HG03045 (cell line): Measurements from ENCODE around the gene BRINP2.

Experiments used
- ATAC-seq: cut with Tn5 transposase; IDR thresholded peaks from one replicate; pipeline ENCODE4 v1.9.1; 2021; ENCODE audit warnings: mild to moderate bottlenecking, moderate library complexity; ENCODE audit not compliant: unreplicated experiment

BRINP2 gene

DNA sequence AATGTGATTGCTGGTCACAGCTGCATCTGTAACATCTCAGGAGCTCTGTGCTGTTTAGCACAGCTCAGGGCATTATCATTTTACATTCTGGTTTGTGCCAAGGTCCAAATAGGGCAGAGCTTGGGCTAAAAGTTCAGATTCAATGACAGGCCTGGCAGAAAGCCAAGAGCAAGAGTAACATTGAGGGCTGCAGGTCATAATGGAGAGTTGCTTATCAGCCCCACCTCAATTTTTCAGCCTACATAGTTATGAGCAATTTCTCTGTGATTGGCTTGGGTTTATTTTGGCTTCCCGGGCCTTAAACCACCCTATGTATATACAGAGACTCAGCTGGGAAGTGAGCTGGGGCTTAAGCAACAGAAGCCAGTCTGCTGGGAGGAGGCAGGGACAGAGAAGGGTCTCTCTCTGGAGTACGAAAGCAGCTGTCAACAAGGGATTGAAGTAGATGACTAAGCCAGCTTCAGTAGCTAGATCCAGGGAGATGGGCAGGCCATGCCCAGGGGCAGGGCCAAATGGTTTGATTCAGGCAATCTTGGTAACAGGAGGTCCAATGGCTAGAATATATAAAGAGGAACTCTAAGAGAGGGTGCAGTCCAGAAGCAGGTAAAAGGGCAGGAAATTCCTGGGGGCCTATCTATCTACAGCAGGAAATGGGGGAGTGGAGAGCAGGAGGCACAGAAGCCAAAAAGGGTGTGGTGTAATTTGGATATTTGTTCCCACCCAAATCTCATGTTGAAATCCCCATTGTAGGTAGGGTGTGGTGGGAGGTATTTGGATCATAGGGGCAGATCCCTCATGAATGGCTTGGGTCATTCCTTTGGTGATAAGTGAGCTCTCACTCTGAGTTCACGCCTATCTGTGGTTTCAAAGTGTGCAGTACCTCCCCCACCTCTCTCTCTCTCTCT lies 49.0 kb downstream of the BRINP2 start:
- ATAC-seq, result no peak

DNA sequence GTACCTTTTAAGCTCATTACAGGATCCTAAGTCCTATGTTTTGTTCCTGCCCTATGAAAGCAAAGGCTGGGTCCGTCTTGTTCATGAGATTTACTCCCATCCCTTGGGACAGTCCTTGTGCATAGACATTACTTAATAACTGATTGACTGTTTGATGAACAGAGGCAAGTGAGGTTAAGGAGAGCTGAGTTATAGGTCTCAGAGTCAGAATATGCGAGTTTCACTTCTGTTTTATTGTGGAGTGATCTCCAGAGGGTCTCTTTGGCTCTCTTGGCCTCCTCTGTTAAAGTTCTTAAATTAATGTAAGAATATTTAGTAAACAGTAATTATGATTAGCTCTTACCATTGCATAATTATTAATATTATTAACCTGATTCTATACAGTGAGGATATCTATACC lies 52.6 kb downstream of the BRINP2 start:
- no peak for ATAC-seq

DNA sequence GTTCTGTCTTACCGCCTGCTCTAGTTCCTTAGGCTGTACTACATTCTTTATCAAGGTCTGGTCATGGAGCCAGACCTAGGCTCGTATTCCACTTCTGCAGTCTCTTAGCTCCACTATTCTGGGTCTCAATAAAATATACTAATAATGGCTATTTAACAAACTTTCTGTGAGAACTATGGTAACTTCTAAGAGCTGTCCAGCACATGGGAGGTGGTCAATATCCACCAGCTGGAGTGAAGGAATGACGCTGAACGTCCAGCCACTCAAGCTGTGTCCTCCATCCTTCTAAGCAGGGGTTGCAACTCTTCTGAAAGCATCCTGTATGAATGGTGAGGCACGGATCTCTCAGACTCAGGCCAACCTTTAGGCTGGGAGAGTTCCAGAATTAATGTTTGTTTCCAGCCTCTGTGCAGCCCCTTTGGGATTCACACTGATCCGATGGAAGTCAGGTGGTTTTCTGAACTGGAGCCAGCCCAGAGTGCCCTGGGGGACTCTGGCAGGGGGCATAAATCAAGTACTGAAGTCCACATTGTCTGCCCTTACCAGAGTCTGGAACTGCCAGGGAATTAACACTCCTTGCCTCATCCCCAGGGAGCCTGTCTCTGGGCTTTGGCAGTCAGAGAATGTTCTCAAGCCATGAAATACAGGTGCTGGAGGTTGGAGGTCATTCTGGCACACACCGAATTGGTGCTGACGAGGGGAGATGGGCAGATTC lies 57.4 kb downstream of the BRINP2 start:
- ATAC-seq, result no peak

DNA sequence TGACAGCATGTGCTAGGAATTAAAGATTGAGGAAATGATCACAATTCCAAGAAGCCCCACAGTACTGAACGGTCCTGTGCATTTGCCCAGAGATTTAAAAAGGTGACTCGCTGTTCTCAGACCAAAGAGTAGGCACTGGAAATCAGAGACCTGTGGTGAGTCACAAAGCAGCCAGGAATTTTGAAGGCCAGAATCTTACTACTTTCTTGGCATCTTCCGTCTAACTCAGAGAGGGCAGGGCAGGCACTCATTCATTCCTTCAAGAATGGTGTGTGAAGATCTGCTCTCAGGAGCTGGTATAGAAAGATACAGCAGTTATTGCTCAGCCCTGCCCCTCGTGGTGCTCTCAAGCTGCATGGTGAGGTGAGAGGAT lies 57.9 kb downstream of the BRINP2 start:
- ATAC-seq, result no peak

DNA sequence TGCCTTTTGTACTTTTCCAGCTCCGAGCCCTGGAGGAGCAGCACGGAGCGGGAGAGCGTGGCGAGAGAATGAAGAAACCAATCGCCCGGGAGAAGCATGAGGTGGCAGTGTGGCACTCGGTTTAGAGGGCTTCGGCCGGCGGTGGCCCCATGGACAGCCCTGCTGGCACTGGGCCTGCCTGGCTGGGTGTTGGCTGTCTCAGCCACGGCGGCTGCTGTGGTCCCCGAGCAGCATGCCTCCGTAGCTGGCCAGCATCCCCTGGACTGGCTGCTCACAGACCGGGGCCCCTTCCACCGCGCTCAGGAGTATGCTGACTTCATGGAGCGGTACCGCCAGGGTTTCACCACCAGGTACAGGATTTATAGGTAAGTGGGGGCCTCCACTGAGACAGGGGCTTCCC lies 59.0 kb downstream of the BRINP2 start:
- ATAC-seq, result no peak

DNA sequence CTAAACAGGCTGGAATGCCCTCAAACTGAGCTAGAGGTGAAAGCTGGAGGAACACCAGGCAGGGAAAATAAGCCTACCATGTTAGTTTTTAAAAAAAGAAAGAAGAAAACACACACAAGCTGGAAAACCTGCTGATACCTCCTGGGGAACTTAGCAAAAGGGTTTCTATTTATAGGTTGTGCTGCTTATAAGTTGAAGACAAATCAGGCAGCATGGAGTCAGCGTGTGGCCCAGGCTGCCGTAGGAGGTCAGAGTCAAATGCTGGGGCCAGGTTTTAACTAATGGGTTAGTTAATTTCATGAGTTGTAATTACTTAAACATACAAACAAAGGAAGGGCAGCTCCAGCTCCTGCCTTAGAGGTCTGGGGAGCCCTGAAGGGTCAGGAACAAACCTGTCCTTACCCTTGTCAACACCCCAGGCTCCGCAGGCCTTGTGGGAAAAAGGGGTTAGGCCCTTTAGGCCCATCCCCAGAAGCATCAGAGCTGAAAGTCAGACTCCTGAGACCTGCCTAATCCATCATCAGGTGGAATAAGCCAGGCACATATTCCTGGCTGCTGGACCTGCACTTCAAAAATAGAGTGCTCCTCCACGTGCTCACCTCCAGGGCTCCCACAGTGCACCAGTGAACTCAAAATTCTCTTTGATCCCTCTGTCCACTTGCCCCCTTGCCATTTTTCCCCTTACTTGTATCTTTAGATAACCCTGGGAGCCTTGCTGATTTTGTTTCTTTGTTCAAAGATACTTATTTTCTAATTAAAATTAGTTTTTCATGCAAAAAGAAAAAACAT lies 59.7 kb downstream of the BRINP2 start:
- no peak for ATAC-seq

DNA sequence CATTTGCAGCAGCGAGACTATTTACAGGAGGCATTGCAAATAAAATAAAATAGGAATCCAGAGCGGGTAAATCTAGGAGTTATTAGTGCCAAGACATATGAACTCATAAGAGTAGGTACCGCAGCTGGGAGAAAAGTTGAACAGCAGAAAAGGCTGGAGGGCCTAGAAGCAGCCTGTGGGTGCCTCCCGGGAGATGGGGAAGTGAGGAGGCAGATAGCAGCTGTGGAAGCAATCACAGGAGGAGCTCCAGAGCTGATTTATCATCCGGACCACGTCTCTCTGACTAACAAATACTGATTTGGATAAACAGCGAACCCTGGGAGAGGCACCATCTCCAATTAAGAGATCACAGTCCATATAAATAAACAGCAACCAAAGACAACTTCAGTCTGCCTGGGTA lies 64.6 kb downstream of the BRINP2 start:
- no peak for ATAC-seq

DNA sequence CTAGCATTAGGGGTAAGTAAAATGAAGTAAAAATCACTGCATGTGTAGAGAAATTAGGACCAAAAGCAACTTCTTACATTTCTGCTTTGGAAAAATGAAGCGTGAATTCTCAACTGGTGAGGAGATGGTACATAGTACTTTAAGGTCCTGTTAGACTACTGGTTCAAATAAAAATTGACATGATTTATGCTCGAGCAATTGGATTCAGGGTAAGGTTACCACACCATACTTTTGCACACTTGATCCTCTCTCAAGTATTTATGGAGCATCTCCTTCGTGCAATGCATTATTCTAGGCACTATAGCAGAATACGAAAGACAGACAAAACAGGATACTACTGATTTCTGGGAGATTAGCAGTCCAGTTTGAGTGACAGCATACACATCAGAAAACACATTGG lies 66.2 kb downstream of the BRINP2 start:
- no peak for ATAC-seq

DNA sequence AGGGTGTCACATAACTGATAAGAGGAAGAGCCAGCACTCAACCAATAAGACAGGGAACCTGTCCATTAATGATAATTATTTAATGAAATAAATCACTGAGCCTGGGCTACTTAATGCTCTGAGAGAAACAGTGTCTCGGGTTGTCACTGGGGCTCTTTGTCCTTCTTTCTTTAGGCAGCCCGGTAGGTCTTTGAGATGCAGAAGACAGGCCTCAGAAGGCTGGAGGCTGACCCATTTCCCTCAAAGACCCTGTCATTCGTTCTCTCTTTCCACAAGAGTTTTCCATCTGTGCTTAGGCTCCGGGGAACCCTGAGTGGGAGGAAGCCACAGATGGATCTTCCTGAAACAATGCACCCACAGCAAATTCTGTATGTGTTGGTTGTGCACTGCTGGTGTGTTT lies 68.2 kb downstream of the BRINP2 start:
- ATAC-seq, result no peak

DNA sequence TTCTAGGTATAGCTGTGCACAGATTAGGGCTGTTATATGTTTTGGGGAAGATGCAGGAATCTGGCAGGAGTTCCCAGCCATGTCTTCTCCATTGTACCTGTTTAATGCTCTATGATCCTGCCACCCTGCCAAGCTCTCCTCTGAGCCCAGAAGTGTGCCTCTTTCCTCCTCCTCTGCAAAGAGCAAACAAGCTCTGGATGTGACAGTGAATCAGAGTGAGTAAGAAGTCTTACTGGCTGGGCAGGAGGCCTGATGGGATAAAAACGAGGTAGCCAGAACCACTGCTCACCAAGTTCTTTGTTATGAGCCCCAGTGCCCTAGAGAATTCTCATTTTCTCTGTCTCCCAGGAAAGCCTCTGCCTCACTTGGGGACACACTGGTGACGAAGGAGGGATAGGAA lies 69.0 kb downstream of the BRINP2 start:
- ATAC-seq, result no peak

DNA sequence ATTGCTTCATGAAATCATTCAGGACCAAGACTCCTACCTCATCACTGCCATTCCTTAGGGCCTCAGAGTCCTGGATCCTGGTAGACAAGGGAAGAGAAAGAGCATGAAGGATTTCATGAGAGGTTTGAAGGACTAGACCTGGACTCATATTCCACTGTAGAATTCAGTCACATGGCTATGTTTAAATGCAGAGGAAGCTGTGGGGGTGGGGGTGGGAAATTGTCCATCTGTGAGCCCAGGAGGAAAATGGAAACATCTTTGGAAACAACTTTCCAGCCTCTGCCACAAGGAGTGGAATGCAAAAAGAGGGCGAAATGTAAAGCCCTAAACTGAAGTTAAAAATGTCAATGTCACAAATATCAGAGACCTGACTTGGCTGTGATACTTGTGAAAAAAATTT lies 73.0 kb downstream of the BRINP2 start:
- no peak for ATAC-seq

DNA sequence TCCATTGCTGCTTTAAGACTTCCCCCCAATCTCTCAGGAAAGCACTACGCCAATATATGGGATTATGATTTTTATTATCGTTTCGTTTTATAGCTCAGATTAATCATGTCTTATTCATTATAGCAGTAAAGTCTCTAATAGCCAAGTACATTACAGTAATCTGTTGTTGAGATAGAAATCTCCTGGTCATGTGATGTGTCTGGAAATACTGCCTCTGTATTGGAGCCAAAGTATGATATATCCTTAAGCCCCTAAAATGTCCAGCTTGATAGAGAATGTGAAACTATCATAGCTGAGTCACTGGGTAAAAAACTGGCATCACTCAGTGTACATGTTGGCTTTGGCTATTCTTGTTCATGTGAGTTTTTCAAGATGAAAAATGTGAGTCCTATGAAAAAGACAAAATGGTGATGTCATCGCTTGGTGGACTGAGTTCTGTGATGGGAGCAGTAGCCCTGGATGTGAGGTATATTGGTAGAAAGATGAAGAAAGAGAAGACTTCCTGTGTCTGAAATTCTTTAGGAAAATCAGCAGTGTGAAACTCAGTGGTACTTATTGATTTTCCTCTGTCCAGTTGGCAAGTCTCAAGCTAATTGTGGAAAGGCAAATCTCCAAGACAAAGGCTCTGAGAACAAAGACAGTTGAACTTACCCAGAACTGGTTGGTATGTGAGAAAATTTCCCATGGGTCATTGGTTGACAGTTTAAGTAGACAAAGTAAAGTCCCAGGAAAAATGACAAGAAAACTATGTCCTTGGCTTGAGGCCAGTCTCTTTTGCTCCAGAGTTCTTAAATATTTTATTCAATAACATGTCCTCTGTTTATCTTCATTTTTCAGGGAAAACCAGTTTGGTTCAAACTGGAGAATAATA lies 76.2 kb downstream of the BRINP2 start:
- ATAC-seq, result no peak

DNA sequence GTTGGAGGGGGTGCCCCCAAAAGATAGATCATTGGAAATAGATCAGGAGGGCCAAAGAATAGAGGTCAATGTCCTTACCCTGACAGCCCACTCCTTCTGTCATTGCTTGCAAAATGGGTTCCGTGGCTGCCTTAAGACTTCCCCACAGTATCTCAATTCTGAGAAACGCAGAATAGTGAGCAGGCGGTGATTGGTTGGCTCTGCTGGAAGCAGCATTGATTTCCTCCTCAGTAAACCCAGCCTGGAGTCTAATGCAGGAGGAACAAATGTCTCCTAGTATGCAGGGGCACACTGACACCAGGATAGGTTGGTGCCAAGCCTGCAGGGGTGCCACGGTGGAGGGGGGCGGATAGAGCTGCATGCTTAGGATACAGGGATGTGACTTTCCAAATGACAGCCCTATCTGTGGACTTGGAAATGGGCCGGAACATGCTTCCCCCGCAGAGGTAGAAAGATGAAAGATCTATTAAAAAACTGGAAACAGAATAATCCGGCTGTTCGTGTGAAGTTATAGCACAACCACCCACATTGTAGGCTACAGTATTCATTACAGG lies 76.9 kb downstream of the BRINP2 start:
- ATAC-seq, result no peak

DNA sequence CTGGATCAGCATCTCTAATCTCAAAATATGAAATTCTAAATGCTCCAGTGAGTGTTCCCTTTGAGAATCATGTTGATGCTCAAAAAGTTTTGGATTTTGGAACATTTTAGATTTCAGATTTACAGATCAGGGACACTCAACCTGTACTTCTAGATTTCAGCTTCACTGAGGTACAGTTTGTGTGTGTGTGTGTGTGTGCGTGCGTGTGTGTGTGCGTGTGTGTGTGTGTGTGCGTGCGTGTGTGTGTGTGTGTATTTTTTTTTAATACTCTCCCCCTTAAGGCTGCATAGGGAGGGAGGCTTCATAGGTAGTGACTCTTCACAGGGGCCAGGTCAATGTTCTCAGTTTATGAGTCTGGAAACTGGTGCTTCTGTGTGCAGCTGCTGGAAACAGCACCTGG lies 77.5 kb downstream of the BRINP2 start:
- no peak for ATAC-seq

DNA sequence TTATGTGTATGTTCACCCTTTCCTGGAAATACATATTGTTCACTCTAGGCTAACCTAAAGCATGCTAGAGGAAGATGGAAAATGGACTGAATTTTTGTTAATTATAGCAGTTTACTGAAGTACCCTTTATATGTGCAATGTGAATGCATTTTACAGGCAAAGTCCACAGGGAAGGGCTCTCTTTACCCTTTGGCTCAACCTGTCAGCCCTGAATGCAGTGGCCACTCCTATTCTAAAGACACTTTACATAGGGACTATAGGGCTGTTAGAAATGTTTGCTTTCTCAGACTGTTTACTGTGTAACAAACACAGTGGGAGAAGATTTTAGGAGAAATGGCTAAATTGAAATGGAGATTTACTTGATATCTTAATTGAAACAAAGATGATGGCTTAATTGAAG lies 78.5 kb downstream of the BRINP2 start:
- no peak for ATAC-seq

DNA sequence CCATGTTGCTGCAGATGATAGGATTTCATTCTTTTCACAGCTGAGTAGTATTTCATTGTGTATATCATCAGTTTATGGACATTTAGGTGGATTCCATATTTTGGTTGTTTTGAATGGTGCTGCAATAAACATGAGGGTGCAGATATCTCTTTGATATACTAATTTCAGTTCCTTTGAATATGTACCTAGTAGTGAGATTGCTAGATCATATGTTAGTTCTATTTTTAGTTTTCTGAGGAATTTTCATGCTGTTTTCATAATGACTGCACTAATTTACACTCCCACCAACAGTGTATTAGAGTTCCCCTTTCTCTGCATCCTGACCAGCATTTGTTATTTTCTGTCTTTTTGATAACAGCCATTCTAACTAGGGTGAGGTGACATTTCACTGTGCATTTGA lies 82.1 kb downstream of the BRINP2 start:
- no peak for ATAC-seq

DNA sequence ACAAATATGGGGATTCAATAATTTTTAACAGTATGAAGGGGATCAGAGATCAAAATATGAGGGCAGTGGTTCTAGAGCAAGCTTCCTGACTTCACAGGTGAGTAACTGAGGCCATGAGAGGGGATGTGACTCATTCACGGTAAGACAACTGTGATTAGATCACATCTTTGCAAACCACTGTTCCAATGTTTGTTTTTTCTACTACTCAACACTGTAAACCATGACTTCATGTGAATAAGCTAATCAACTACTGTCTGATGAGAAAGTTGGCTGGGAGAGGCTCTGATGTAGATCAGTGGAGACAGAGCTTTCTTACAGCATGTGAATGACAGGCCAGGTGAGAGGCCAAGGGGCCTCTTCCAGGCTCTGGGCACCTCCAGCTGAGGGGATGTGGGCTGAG lies 84.7 kb downstream of the BRINP2 start:
- ATAC-seq, result no peak

DNA sequence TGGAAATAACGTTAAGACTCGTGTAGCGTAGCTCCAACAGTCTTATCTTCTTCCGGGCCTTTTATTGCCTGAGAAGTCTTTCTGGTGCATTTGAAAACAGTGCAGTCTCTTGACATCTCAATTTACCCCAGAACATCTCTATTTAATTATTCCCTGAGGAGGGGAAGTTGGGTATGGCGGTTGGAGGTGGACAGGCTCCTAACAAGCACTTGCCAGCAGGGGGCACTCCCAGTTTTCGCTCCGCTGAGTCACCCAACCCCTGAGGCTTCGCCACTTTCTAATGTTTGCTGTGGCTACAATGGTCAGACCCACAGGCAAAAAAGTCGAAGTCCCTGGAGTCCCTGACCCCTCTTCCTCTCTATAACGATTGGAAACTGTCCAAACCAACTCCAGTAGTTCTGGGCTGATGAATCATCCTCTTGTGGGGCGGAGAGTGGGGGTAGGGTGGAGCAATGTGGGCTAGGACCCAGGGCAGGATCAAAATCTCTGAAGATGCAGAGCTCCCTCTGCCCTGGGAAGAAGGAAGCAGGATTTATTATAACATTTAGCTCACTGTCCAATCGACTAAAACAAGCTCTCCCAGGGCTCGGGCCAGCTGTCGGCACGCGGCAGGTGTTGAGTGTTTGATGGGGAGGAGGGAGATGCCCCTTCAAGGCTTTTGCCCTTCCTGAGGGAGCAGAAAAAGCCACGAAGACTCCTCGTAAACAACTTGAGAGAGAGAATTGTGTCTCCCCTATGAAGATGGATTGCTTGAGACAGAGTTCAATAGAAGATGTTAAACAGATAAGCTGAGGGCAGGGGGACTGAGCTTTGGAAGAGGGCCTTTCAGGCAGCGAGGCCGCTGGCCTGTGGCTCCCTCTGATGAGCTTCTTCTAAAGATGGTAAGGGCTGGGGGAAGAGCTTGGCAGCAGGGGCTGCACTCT lies 85.7 kb downstream of the BRINP2 start:
- no peak for ATAC-seq

DNA sequence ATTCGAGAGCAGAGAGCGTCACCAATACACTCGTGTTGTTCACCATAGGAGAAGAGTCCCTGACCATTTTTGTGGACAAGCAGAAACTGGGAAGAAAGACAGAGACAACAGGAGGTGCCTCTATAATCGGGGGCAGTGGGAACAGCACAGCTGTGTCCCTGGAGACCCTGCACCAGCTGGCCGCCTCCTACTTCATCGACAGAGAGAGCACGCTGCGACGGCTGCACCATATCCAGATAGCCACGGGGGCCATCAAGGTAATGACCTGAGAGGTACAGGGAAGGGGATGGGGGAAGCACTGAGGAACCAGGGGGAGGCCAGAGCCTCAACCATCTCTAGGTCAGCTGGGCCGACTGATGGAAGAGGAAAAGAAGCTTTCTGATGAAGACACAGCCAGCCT lies 86.4 kb downstream of the BRINP2 start:
- no peak for ATAC-seq
